ENCODE measurements around the gene BSPRY. TPM values are rescaled to one million over a fixed set of nuclear protein-coding genes. Genes with fewer than 3 reads are reported as not detected.

BSPRY gene
- total RNA-seq, 4 donors from 2014 or later, result 0.40 to 1.9 TPM; not detected in 2

DNA sequence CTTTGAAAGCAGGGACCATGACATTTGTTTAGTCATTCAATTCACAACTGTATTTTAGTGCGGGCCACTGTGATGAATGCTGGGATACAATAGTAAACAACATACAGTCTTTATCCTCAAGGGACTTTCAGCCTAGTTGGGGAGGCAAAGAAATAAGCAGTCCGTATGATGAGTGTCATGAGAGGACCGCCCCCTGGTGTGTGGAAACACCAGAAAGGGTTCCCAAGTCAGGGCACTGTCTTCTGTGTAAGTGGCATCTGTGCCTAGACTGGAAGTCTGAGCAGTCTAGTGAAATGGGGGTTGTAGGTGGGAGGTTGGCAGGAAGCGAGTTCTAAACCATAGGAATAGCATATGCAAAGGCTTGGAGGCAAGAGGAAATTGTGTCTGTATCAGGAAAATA is 68.0 kb downstream of the BSPRY start:
- TF ChIP-seq, protein P1, sequence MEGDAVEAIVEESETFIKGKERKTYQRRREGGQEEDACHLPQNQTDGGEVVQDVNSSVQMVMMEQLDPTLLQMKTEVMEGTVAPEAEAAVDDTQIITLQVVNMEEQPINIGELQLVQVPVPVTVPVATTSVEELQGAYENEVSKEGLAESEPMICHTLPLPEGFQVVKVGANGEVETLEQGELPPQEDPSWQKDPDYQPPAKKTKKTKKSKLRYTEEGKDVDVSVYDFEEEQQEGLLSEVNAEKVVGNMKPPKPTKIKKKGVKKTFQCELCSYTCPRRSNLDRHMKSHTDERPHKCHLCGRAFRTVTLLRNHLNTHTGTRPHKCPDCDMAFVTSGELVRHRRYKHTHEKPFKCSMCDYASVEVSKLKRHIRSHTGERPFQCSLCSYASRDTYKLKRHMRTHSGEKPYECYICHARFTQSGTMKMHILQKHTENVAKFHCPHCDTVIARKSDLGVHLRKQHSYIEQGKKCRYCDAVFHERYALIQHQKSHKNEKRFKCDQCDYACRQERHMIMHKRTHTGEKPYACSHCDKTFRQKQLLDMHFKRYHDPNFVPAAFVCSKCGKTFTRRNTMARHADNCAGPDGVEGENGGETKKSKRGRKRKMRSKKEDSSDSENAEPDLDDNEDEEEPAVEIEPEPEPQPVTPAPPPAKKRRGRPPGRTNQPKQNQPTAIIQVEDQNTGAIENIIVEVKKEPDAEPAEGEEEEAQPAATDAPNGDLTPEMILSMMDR (IDR thresholded peaks at IDR 0.05), result no peak
- TF ChIP-seq POLR2A (IDR thresholded peaks at IDR 0.05), result no peak
- Histone ChIP-seq H3K4me3 (no peak overlapping the region), H3K27me3 (no peaks in the 10 kb centered on the region), H3K36me3 (no peaks in the 10 kb centered on the region), H3K27ac (no peak overlapping the region), H3K9me3 (no peaks in the 10 kb centered on the region), H3K4me1 (no peaks in the 10 kb centered on the region)
- DNase-seq, result no peak
- intact Hi-C loops (cut with DNase I; ENCODE audit: low total_unique reads), result no loop called here

Other genes starting within 250 kb of the BSPRY start
- gene SLC31A2, start 198.5 kb upstream of the BSPRY start, total RNA-seq, result 10 to 100 TPM in 1 of 4 donors, 1 to 10 TPM in 3; 3.0 to 20.0 (median 7.4) TPM
- gene FKBP15, start 128.3 kb upstream of the BSPRY start, total RNA-seq, result 10 to 100 TPM; 14.1 to 30.3 (median 23.1) TPM
- 10 to 100 TPM in 2 of 4 donors, 1 to 10 TPM in 1, under 1 TPM in 1; 0.51 to 20.6 (median 10.6) TPM for gene SLC31A1, start 128.0 kb upstream of the BSPRY start, total RNA-seq
- gene CDC26, start 74.0 kb upstream of the BSPRY start, total RNA-seq, result 10 to 100 TPM; 16.9 to 30.9 (median 26.3) TPM
- gene PRPF4, start 73.9 kb upstream of the BSPRY start, total RNA-seq, result 10 to 100 TPM in 3 of 4 donors, 1 to 10 TPM in 1; 5.9 to 30.2 (median 18.4) TPM
- under 1 TPM in 2 of 4 donors, not detected in 2; 0.35 to 0.82 TPM for gene RNF183, start 46.2 kb upstream of the BSPRY start, total RNA-seq
- 1 to 10 TPM in 3 of 4 donors, under 1 TPM in 1; 0.29 to 3.6 (median 2.8) TPM for gene WDR31, start 9.3 kb upstream of the BSPRY start, total RNA-seq
- gene HDHD3, start 27.4 kb downstream of the BSPRY start, total RNA-seq, result 10 to 100 TPM; 10.5 to 36.8 (median 20.4) TPM
- 10 to 100 TPM in 3 of 4 donors, 1 to 10 TPM in 1; 1.5 to 26.6 (median 16.1) TPM for gene ALAD, start 51.7 kb downstream of the BSPRY start, total RNA-seq
- 10 to 100 TPM in 3 of 4 donors, 1 to 10 TPM in 1; 6.5 to 46.4 (median 20.4) TPM for gene POLE3, start 61.1 kb downstream of the BSPRY start, total RNA-seq
- gene C9orf43, start 61.2 kb downstream of the BSPRY start, total RNA-seq, result 1 to 10 TPM in 1 of 4 donors, under 1 TPM in 2, not detected in 1; 0.21 to 3.3 (median 0.58) TPM
- gene RGS3, start 114.2 kb downstream of the BSPRY start, total RNA-seq, result 10 to 100 TPM; 16.2 to 75.6 (median 54.9) TPM

All from uterus (tissue), 4 donors.